Activated B cell treated with CpG ODN at 0.5 μM for 24 hours (primary cell): ENCODE measurements around the gene HPS5. TPM values are rescaled to one million over a fixed set of nuclear protein-coding genes. Genes with fewer than 3 reads are reported as not detected.

Experiments used
- ATAC-seq: fragments of 200-7000 bp; cut with Tn5 transposase; one replicate; pipeline ENCODE4 v1.10.0; 2021; ENCODE audit warnings: low read depth, mild to moderate bottlenecking, moderate library complexity
- CTCF ChIA-PET: fragments of 350-600 bp; sonication (Branson Sonifier 250); formaldehyde crosslinking; loops from one replicate; lab custom pipeline; 2021; ENCODE audit warnings: antibody characterized with exemption; lab: Charles Lee
- POLR2A ChIA-PET: fragments of 350-600 bp; sonication (Branson Sonifier 250); formaldehyde crosslinking; loops from one replicate; lab custom pipeline; 2021; ENCODE audit warnings: antibody characterized with exemption; lab: Charles Lee
- DNase-seq: peaks from one replicate; pipeline ENCODE4 v3.0.0; 2022
- H3K27ac Mint-ChIP-seq: one replicate; pipeline ENCODE4 v1.8.0; 2020; ENCODE audit warnings: mixed read lengths
- H3K27me3 Mint-ChIP-seq: one replicate; pipeline ENCODE4 v1.8.0; 2021; ENCODE audit warnings: mixed read lengths
- H3K36me3 Mint-ChIP-seq: one replicate; pipeline ENCODE4 v1.8.0; 2021; ENCODE audit warnings: low read depth, mixed read lengths
- H3K4me1 Mint-ChIP-seq: one replicate; pipeline ENCODE4 v1.8.0; 2021; ENCODE audit warnings: mixed read lengths
- H3K4me3 Mint-ChIP-seq: one replicate; pipeline ENCODE4 v1.8.0; 2020; ENCODE audit warnings: mild to moderate bottlenecking, mixed read lengths
- H3K9me3 Mint-ChIP-seq: one replicate; pipeline ENCODE4 v1.8.0; 2020; ENCODE audit warnings: mixed read lengths
- intact Hi-C: fragments of 100-400 bp; cut with micrococcal nuclease; formaldehyde crosslinking; loops from one replicate; pipeline ENCODE4 v1.15.1; 2024
- total RNA-seq: library from RNA; stranded (reverse); gene quantifications from 2 replicates; pipeline ENCODE4 v1.2.3, GENCODE V29; 2022
- TF ChIP-seq, protein P1 (sequence below): fragments of 200-600 bp; IDR thresholded peaks from one replicate; pipeline ENCODE4 v1.8.0; 2022; ENCODE audit warnings: antibody characterized with exemption, mild to moderate bottlenecking

The HPS5 gene
- total RNA-seq, 1 donor from 2014 or later: 51.0 TPM

DNA sequence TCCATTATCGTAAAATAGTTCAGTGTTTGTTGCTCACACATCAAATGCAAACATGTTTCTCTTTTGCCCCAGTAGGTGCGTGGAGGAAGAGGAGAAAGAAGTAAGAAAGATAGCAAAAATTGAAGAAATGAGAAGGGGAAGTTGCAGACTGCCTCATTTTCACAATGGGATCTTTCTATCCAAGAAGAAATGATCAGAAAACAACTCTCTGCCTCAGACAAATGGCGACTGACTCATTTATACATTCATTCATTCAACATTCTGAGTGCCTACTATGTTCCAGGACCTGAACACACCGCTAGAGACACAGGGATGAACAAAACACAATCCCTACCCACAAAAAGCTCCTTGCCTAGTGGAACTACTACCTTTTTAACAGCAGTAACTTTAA lies 367 bp downstream of the HPS5 start:
- intact Hi-C loops: loop anchor here (5.0 to 10.0 kb wide), 4 partner anchors 79 to 969 kb away; partner anchors contain the start of genes IGSF22 and NCR3LG1
- ATAC-seq (peak; percentile 6), DNase-seq (no peak)
- TF ChIP-seq, protein P1, sequence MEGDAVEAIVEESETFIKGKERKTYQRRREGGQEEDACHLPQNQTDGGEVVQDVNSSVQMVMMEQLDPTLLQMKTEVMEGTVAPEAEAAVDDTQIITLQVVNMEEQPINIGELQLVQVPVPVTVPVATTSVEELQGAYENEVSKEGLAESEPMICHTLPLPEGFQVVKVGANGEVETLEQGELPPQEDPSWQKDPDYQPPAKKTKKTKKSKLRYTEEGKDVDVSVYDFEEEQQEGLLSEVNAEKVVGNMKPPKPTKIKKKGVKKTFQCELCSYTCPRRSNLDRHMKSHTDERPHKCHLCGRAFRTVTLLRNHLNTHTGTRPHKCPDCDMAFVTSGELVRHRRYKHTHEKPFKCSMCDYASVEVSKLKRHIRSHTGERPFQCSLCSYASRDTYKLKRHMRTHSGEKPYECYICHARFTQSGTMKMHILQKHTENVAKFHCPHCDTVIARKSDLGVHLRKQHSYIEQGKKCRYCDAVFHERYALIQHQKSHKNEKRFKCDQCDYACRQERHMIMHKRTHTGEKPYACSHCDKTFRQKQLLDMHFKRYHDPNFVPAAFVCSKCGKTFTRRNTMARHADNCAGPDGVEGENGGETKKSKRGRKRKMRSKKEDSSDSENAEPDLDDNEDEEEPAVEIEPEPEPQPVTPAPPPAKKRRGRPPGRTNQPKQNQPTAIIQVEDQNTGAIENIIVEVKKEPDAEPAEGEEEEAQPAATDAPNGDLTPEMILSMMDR: no peak
- no peaks in the 10 kb centered on the region for H3K27me3 Mint-ChIP-seq
- ChIA-PET POLR2A (interaction anchor here (0.7 to 4.4 kb wide), 16 partner anchors 9 to 312 kb away, joined by 3 to 69 read pairs (median 8); partner anchors contain the start of genes LDHA, SERGEF, SPTY2D1 and TSG101), CTCF (interaction anchor here (1.0 to 2.4 kb wide), 3 partner anchors 56 to 78 kb away, joined by 3 to 8 read pairs (median 3); partner anchors contain the start of gene LDHA)
- peak overlapping the region; percentile 100 for H3K27ac Mint-ChIP-seq
- H3K36me3 Mint-ChIP-seq: peaks cover 61% of the 10 kb centered on the region
- peaks cover 70% of the 10 kb centered on the region for H3K4me1 Mint-ChIP-seq
- H3K9me3 Mint-ChIP-seq: no peaks in the 10 kb centered on the region
- peak overlapping the region; percentile 99 for H3K4me3 Mint-ChIP-seq

DNA sequence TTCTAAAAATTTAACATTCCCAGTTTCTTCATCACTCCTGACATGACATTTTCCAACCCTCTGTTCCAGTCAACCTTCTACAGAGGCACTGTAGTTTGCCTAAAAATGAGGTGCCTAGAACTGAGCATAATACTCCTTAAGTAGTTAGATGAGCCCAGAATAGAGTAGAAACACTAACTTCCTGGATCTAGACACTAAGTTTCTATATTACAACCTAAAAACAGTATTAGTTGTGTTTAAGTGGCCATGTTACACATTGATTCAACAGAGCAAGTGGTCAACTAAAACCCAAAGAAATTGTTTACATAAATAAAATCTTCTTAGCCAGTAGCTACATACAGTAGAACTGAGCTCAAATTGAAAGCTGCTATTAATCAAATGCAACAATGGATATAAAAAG lies 1.3 kb downstream of the HPS5 start:
- TF ChIP-seq, protein P1: no peak
- intact Hi-C loops: loop anchor here (5.0 to 10.0 kb wide), 4 partner anchors 78 to 968 kb away; partner anchors contain the start of genes IGSF22 and NCR3LG1
- ATAC-seq (no peak), DNase-seq (no peak)
- Mint-ChIP-seq H3K36me3 (peaks cover 64% of the 10 kb centered on the region), H3K27me3 (no peaks in the 10 kb centered on the region), H3K9me3 (no peaks in the 10 kb centered on the region), H3K4me3 (peak overlapping the region; percentile 54), H3K27ac (peak overlapping the region; percentile 54), H3K4me1 (peaks cover 70% of the 10 kb centered on the region)
- ChIA-PET POLR2A (interaction anchor here (1.4 to 4.4 kb wide), 8 partner anchors 9 to 307 kb away, joined by 5 to 69 read pairs (median 10); partner anchors contain the start of genes LDHA, SERGEF and TSG101), CTCF (no interaction called here)

DNA sequence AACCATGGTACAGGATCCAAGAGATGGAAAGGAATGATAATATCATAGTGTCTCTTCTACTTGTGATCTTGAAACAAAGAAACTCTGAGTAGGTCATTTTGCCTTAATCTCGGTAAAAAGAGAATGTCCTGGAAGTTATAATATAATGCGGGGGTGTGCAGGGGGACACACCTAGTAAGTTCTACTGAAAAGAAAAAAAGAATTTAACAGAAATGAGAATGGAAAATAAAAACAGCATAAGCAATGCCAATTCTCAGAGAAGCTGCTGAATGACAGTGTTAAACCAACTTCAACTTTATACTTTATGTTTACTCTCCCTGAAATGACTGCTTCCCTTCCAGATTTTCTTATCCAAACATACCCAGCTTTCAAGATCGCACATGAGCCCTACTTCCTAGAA lies 2.0 kb downstream of the HPS5 start:
- H3K4me3 Mint-ChIP-seq: peak overlapping the region; percentile 8
- CTCF ChIA-PET: no interaction called here
- peak overlapping the region; percentile 59 for H3K27ac Mint-ChIP-seq
- peaks cover 64% of the 10 kb centered on the region for H3K4me1 Mint-ChIP-seq
- H3K9me3 Mint-ChIP-seq: no peaks in the 10 kb centered on the region
- H3K36me3 Mint-ChIP-seq: peaks cover 64% of the 10 kb centered on the region
- intact Hi-C loops: loop anchor here (5.0 to 10.0 kb wide), 4 partner anchors 78 to 968 kb away; partner anchors contain the start of genes IGSF22 and NCR3LG1
- POLR2A ChIA-PET: interaction anchor here (1.9 to 4.4 kb wide), 3 partner anchors 8 to 76 kb away, joined by 6 to 69 read pairs (median 9); partner anchors contain the start of gene LDHA
- ATAC-seq (no peak), DNase-seq (no peak)
- TF ChIP-seq, protein P1: no peak
- no peaks in the 10 kb centered on the region for H3K27me3 Mint-ChIP-seq

DNA sequence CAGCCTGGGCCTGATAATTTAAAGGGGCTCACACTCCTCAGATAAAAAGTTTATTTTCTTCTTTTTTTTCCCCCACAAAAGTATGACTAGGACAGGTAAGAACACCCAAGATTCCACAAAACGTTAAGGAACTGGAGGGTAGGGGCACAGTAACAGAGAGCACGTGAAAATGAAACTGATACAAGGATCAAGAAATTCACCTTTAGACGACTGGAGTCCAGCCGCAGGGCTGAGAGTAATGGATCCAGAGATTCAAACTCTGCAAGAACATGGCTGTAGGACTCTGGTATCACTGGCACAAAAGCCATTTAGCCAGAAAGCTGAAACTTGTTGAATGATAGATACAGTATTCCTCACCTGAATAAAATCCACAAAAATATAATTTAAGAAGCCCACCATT lies 4.4 kb downstream of the HPS5 start:
- intact Hi-C loops: no loop called here
- POLR2A ChIA-PET: no interaction called here
- H3K4me1 Mint-ChIP-seq: peaks cover 52% of the 10 kb centered on the region
- CTCF ChIA-PET: no interaction called here
- TF ChIP-seq, protein P1: no peak
- peaks cover 66% of the 10 kb centered on the region for H3K36me3 Mint-ChIP-seq
- no peaks in the 10 kb centered on the region for H3K27me3 Mint-ChIP-seq
- DNase-seq: no peak
- ATAC-seq: no peak
- H3K9me3 Mint-ChIP-seq: no peaks in the 10 kb centered on the region
- no peak overlapping the region for H3K4me3 Mint-ChIP-seq
- H3K27ac Mint-ChIP-seq: no peak overlapping the region

DNA sequence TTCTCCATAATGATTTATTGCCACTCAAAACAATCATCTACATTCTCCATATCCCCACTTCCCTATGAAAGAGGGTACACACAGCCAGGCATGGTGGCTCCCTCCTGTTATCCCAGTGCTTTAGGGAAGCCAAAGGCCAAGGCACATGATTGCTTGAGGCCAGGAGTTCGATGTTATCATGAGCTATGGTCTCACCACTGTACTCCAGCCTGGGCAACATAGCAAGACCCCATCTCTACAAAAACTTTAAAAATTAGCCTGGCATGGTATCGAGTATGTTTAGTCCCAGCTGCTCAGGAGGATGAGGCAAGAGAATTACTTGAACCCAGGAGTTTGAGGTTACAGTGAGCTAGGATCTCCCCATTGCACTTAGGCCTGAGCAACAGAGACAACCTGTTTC lies 6.0 kb downstream of the HPS5 start:
- CTCF ChIA-PET: no interaction called here
- intact Hi-C loops: no loop called here
- TF ChIP-seq, protein P1: no peak
- peaks cover 63% of the 10 kb centered on the region for H3K36me3 Mint-ChIP-seq
- no peak overlapping the region for H3K4me3 Mint-ChIP-seq
- DNase-seq (no peak), ATAC-seq (no peak)
- no peaks in the 10 kb centered on the region for H3K27me3 Mint-ChIP-seq
- H3K9me3 Mint-ChIP-seq: no peaks in the 10 kb centered on the region
- peaks cover 54% of the 10 kb centered on the region for H3K4me1 Mint-ChIP-seq
- POLR2A ChIA-PET: no interaction called here
- H3K27ac Mint-ChIP-seq: no peak overlapping the region
